Glutamatergic neuron (in vitro differentiated cells): Measurements from ENCODE around the gene AGFG2. TPM values are rescaled to one million over a fixed set of nuclear protein-coding genes. Genes with fewer than 3 reads are reported as not detected.

ENCODE experiments used
- DNase-seq: peaks from one replicate; pipeline ENCODE4 v3.0.0; 2022
- H3K27ac Mint-ChIP-seq: one replicate; pipeline ENCODE4 v1.8.0; 2020; ENCODE audit warnings: mild to moderate bottlenecking, mixed read lengths, inconsistent platforms; ENCODE audit not compliant: unreplicated experiment
- H3K27me3 Mint-ChIP-seq: one replicate; pipeline ENCODE4 v1.8.0; 2020; ENCODE audit warnings: mild to moderate bottlenecking, moderate library complexity, mixed read lengths, inconsistent platforms; ENCODE audit not compliant: unreplicated experiment
- H3K36me3 Mint-ChIP-seq: one replicate; pipeline ENCODE4 v1.8.0; 2020; ENCODE audit warnings: mild to moderate bottlenecking, mixed read lengths, inconsistent platforms; ENCODE audit not compliant: unreplicated experiment
- H3K4me1 Mint-ChIP-seq: one replicate; pipeline ENCODE4 v1.8.0; 2020; ENCODE audit warnings: mild to moderate bottlenecking, low read depth, mixed read lengths, inconsistent platforms; ENCODE audit not compliant: unreplicated experiment
- H3K4me3 Mint-ChIP-seq: one replicate; pipeline ENCODE4 v1.8.0; 2020; ENCODE audit warnings: mild to moderate bottlenecking, mixed read lengths, inconsistent platforms; ENCODE audit not compliant: unreplicated experiment
- H3K9me3 Mint-ChIP-seq: one replicate; pipeline ENCODE4 v1.8.0; 2020; ENCODE audit warnings: mild to moderate bottlenecking, moderate library complexity, mixed read lengths, inconsistent platforms; ENCODE audit not compliant: unreplicated experiment
- total RNA-seq: library from RNA; stranded (reverse); fragmentation: NEBNext Ultra II Directional; extraction: Animal tissue kit (Norgen Biotek cat#: 25700); gene quantifications from one replicate; pipeline ENCODE4 v1.2.1, GENCODE V29; 2021; ENCODE audit not compliant: unreplicated experiment
- TF ChIP-seq, protein P1 (sequence below): fragments of 200-600 bp; sonication (generic); IDR thresholded peaks from one replicate; pipeline ENCODE4 v1.5.0; 2021; ENCODE audit not compliant: partially characterized antibody, unreplicated experiment

AGFG2 gene
- total RNA-seq, 1 donor from 2014 or later: 5.7 TPM

DNA sequence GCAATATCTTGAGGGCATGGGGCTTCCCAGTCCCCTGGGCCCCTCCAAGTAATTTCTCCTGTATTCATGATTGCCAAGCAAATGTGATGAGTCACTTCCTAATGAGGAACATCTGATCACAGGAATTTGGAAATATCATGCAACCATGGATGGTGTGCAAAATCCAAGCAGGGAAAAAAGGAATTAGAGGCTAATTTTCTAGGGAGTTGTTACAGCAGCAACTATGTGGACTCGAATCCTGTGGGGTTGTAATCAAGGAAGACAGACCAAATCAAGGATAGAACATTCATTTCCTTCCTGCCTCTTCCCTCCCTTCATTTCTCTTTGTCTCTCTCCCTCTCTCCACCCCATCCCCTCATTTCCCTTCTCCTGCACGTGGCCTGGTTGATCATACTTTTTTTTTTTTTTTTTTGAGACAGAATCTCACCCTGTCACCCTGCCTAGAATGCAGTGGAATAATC lies 23.9 kb upstream of the AGFG2 start:
- DNase-seq: no peak
- Mint-ChIP-seq H3K4me1 (no peaks in the 10 kb centered on the region), H3K36me3 (no peaks in the 10 kb centered on the region), H3K9me3 (no peaks in the 10 kb centered on the region), H3K27ac (no peak overlapping the region), H3K27me3 (peaks cover 2% of the 10 kb centered on the region), H3K4me3 (no peak overlapping the region)
- TF ChIP-seq, protein P1, sequence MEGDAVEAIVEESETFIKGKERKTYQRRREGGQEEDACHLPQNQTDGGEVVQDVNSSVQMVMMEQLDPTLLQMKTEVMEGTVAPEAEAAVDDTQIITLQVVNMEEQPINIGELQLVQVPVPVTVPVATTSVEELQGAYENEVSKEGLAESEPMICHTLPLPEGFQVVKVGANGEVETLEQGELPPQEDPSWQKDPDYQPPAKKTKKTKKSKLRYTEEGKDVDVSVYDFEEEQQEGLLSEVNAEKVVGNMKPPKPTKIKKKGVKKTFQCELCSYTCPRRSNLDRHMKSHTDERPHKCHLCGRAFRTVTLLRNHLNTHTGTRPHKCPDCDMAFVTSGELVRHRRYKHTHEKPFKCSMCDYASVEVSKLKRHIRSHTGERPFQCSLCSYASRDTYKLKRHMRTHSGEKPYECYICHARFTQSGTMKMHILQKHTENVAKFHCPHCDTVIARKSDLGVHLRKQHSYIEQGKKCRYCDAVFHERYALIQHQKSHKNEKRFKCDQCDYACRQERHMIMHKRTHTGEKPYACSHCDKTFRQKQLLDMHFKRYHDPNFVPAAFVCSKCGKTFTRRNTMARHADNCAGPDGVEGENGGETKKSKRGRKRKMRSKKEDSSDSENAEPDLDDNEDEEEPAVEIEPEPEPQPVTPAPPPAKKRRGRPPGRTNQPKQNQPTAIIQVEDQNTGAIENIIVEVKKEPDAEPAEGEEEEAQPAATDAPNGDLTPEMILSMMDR: no peak

DNA sequence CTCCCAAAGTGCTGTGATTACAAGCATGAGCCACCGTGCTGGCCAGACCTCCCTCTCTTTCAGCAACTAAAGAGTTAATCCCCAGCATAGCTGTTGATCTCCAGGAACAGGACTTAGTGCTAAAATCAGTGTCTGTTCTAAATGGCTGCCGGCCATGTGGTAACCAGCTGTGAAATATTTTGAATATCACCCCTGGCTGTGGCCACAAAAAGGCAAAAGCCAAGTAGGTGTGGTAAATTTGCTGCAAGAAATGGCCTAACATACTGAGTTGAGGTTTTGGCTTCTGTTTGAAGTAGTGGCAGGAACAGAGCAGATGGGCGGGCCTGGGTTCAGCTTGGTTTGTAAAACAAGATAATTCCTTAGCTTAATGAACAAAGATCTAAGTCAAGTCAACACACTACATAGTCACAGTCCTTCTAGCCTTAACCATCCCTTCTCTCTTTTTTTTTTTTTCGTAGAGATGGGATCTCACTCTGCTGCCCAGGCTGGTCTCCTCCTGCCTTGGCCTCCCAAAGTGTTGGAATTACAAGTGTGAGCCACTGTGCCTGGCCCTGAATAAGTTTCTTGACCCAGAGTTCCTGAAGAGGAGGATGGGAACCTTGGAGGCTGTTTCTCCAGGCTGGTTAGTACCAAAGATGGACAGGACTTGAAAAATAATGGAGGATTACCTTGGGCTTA lies 22.7 kb upstream of the AGFG2 start:
- Mint-ChIP-seq H3K9me3 (no peaks in the 10 kb centered on the region), H3K36me3 (no peaks in the 10 kb centered on the region), H3K27me3 (peaks cover 2% of the 10 kb centered on the region), H3K27ac (no peak overlapping the region), H3K4me1 (no peaks in the 10 kb centered on the region), H3K4me3 (no peak overlapping the region)
- DNase-seq: no peak
- TF ChIP-seq, protein P1: no peak

DNA sequence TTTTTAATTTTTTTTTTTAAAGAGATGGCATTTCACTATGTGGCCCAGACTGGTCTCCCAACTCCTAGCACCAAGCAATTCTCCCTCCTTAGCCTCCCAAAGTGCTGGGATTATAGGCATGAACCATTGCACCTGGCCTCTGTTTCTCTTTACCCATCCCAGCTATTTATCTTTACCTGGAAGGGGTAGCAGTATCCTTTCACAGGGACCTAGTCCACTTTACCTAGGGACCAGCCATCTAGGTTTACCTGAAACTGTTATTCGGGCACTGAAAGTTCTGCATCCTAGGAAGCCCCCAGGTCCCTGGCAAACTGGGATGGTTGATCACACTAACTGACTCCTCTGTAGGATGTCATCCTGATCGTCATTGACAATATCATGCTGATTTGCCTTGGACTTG lies 21.7 kb upstream of the AGFG2 start:
- no peaks in the 10 kb centered on the region for H3K9me3 Mint-ChIP-seq
- H3K27ac Mint-ChIP-seq: no peak overlapping the region
- H3K4me3 Mint-ChIP-seq: no peak overlapping the region
- TF ChIP-seq, protein P1: no peak
- no peaks in the 10 kb centered on the region for H3K36me3 Mint-ChIP-seq
- H3K4me1 Mint-ChIP-seq: no peaks in the 10 kb centered on the region
- H3K27me3 Mint-ChIP-seq: peaks cover 2% of the 10 kb centered on the region
- no peak for DNase-seq

- no peaks in the 10 kb centered on the region for H3K4me1 Mint-ChIP-seq
- no peak for DNase-seq
- no peak overlapping the region for H3K27ac Mint-ChIP-seq
- no peak overlapping the region for H3K4me3 Mint-ChIP-seq
- H3K36me3 Mint-ChIP-seq: no peaks in the 10 kb centered on the region
- TF ChIP-seq, protein P1: no peak
- no peaks in the 10 kb centered on the region for H3K9me3 Mint-ChIP-seq
- peaks cover 2% of the 10 kb centered on the region for H3K27me3 Mint-ChIP-seq
Observed at GRCh38 chr7:100519580-100519979, 19.4 kb upstream of the AGFG2 start.

- H3K4me1 Mint-ChIP-seq: no peaks in the 10 kb centered on the region
- no peak overlapping the region for H3K4me3 Mint-ChIP-seq
- peaks cover 2% of the 10 kb centered on the region for H3K27me3 Mint-ChIP-seq
- H3K9me3 Mint-ChIP-seq: no peaks in the 10 kb centered on the region
- peaks cover 1% of the 10 kb centered on the region for H3K36me3 Mint-ChIP-seq
- TF ChIP-seq, protein P1: no peak
- no peak for DNase-seq
- no peak overlapping the region for H3K27ac Mint-ChIP-seq
Observed at GRCh38 chr7:100520138-100520537, 18.9 kb upstream of the AGFG2 start.
